Naive thymus-derived CD8-positive, alpha-beta T cell (primary cell): ENCODE data around the gene HRK. TPM values are rescaled to one million over a fixed set of nuclear protein-coding genes. Genes with fewer than 3 reads are reported as not detected.

ENCODE experiments used
- ATAC-seq, 2 donors: fragments of 150-1000 bp; cut with Tn5 transposase in 1 of 2; sonication (Bioruptor Pico), chemical (Tn5 transposase) in 1 of 2; 1 replicate in 1 of 2; 2 replicates in 1 of 2; pipeline ENCODE4 v1.10.0; 2021; ENCODE audit warnings: mild to moderate bottlenecking in 2 of 2, moderate library complexity in 2 of 2
- POLR2A ChIA-PET: fragments of 350-600 bp; sonication (Branson Sonifier 250); formaldehyde crosslinking; loops from one replicate; lab custom pipeline; 2021; ENCODE audit warnings: antibody characterized with exemption; lab: Charles Lee
- DNase-seq, 10 donors: peaks; one replicate each; pipeline versions ENCODE4 v3.0.0 to v3.0.0-alpha.2; 2020 to 2022
- H3K27ac Mint-ChIP-seq, 10 donors: one replicate each; pipeline ENCODE4 v1.8.0; 2020 to 2022; ENCODE audit warnings: mild to moderate bottlenecking in 10 of 10, mixed read lengths in 10 of 10, moderate library complexity in 4 of 10, inconsistent platforms in 1 of 10
- H3K27me3 Mint-ChIP-seq, 5 donors: one replicate each; pipeline ENCODE4 v1.8.0; 2021 to 2022; ENCODE audit warnings: mixed read lengths in 5 of 5
- H3K36me3 Mint-ChIP-seq, 3 donors: one replicate each; pipeline ENCODE4 v1.8.0; 2020 to 2022; ENCODE audit warnings: mixed read lengths in 3 of 3, mild to moderate bottlenecking in 2 of 3, inconsistent platforms in 1 of 3
- H3K4me1 Mint-ChIP-seq, 4 donors: one replicate each; pipeline ENCODE4 v1.8.0; 2021 to 2022; ENCODE audit warnings: mixed read lengths in 4 of 4
- H3K4me3 Mint-ChIP-seq, 10 donors: one replicate each; pipeline ENCODE4 v1.8.0; 2020 to 2022; ENCODE audit warnings: mild to moderate bottlenecking in 10 of 10, mixed read lengths in 10 of 10, moderate library complexity in 6 of 10, inconsistent platforms in 1 of 10
- H3K9me3 Mint-ChIP-seq, 9 donors: one replicate each; pipeline ENCODE4 v1.8.0; 2020 to 2022; ENCODE audit warnings: mixed read lengths in 9 of 9, mild to moderate bottlenecking in 3 of 9, inconsistent platforms in 1 of 9, moderate library complexity in 1 of 9
- polyA plus RNA-seq, 3 donors: library from polyadenylated mRNA; unstranded; fragments of 300-500 nt; fragmentation: Illumina TruSeq; gene quantifications; one replicate each; pipeline ENCODE4 v1.2.3, GENCODE V29; 2021
- total RNA-seq, 8 experiments: library from RNA in 2 of 8; stranded (reverse) in 2 of 8; gene quantifications; one replicate each; pipeline ENCODE4 v1.2.3 and lab custom pipeline; 2021 to 2026

HRK gene
- under 1 TPM; 0.13 to 0.30 TPM for total RNA-seq
- polyA plus RNA-seq, result not detected
- total RNA-seq (lab: John Stamatoyannopoulos, UW), result 0 to 0.42 (median 0.03) reads per million in 6 experiments

DNA sequence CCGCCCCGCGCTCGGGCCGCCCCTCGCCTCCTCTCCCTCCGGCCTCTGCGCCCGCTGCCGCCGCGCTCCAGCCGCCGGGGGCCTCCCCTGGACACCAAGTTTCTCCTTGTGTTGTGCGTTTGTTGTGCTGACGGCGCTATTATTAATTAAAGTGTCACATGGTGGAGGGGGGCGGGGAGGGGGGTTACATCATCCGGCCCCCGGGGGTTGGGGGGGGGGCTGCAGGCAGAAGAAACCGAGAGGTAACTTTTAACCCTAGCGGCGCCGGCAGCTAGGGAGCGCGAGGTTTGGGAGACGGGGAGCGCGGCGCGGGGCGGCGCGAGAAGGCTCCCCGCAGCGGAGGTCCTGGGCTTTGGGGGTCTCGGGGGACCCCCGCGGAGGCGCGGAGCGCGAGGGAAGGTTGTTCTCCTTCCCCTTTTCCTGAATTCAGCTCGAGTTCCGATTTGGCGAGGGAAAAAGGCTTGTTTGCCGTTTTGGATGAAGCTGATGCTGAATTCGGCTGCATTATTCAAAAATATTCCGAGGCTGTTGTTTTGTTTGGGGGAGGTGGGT lies at the start of gene HRK:
Gene HRK, minus strand, starts transcription at position 117 of the 552 bp plus-strand sequence. CDS start 134 bp downstream, outside the sequence.
- Mint-ChIP-seq H3K27me3 (peaks cover 34 to 81% (median 55%) of the 10 kb centered on the region in 5 donors), H3K9me3 (no peaks in the 10 kb centered on the region), H3K27ac (peak within 1 kb of the TSS in 3 of 10 donors; percentile 10 to 53 (median 51)), H3K4me3 (peak within 1 kb of the TSS; percentile 75 to 99 (median 89)), H3K36me3 (peaks cover 0 to 5% (median 0%) of the 10 kb centered on the region in 3 donors), H3K4me1 (peaks cover 17 to 41% (median 36%) of the 10 kb centered on the region in 4 donors)
- ATAC-seq (no peak), DNase-seq (no peak)
- POLR2A ChIA-PET, result no interaction called here

DNA sequence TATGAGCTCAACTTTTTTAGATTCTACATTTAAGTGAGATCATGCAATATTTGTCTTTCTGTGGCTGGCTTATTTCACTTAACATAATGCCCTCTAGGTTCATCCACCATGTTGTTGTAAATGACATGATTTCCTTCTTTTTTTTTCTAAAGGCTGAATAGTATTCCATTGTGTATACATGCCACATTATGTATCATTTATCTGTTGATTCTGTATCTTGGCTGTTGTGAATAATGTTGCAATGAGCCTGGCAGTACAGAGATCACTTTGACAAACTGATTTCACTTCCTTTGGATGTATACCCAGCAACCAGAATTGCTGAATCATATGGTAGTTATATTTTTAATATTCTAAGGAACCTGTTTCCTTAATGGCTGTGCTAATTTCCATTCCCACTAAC lies 48.6 kb upstream of the HRK start:
- POLR2A ChIA-PET, result no interaction called here
- no peaks in the 10 kb centered on the region for H3K9me3 Mint-ChIP-seq
- H3K27ac Mint-ChIP-seq, result no peak overlapping the region
- no peaks in the 10 kb centered on the region for H3K27me3 Mint-ChIP-seq
- DNase-seq, result no peak
- H3K36me3 Mint-ChIP-seq, result peaks cover 0 to 63% (median 33%) of the 10 kb centered on the region in 3 donors
- H3K4me1 Mint-ChIP-seq, result peaks cover 26 to 61% (median 48%) of the 10 kb centered on the region in 4 donors
- no peak for ATAC-seq
- H3K4me3 Mint-ChIP-seq, result no peak overlapping the region

DNA sequence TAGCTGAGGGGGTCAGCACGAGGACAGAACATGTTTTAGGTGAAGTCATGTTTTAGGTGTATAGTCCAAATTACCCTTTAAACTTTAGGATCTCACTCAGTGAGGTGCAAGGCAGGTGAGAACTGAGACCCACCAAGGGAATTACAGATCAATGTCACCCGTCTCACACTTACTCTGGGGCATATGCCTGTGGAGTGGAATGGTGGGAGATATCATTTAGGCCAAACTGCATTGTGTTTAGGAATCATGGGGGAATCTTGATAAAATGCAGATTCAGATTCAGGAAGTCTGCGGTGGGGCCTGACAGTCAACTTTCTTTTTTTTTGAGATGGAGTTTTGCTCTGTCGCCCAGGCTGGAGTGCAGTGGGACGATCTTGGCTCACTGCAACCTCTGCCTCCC lies 47.3 kb upstream of the HRK start:
- POLR2A ChIA-PET, result no interaction called here
- no peak for ATAC-seq
- H3K27me3 Mint-ChIP-seq, result no peaks in the 10 kb centered on the region

GRCh38 chr12:116927244-116927940 lies 46.2 kb upstream of the HRK start:
- peaks cover 0 to 42% (median 23%) of the 10 kb centered on the region in 3 donors for H3K36me3 Mint-ChIP-seq
- no peaks in the 10 kb centered on the region for H3K27me3 Mint-ChIP-seq
- H3K4me1 Mint-ChIP-seq, result peaks cover 28 to 79% (median 62%) of the 10 kb centered on the region in 4 donors
- peak overlapping the region in 1 of 10 donors; percentile 34 for H3K27ac Mint-ChIP-seq
- DNase-seq (no peak), ATAC-seq (no peak)
- peak overlapping the region in 2 of 10 donors; percentile 29 to 31 for H3K4me3 Mint-ChIP-seq
- H3K9me3 Mint-ChIP-seq, result no peaks in the 10 kb centered on the region
- POLR2A ChIA-PET, result no interaction called here

More for the DNA sequence above, 47.3 kb upstream of the HRK start:
- H3K4me1 Mint-ChIP-seq, result peaks cover 28 to 72% (median 56%) of the 10 kb centered on the region in 4 donors
- peak overlapping the region in 1 of 10 donors; percentile 25 for H3K27ac Mint-ChIP-seq
- no peak overlapping the region for H3K4me3 Mint-ChIP-seq
- H3K36me3 Mint-ChIP-seq, result peaks cover 0 to 52% (median 30%) of the 10 kb centered on the region in 3 donors
- DNase-seq, result no peak
- H3K9me3 Mint-ChIP-seq, result no peaks in the 10 kb centered on the region

GRCh38 chr12:116926283-116927243 lies 45.3 kb upstream of the HRK start:
- Mint-ChIP-seq H3K36me3 (peaks cover 0 to 34% (median 15%) of the 10 kb centered on the region in 3 donors), H3K4me3 (peak overlapping the region in 7 of 10 donors; percentile 22 to 68 (median 46))

GRCh38 chr12:116924558-116925453 lies 43.6 kb upstream of the HRK start:
- POLR2A ChIA-PET, result interaction anchor here (0.6 to 1.8 kb wide), 2 partner anchors 14 to 23 kb away, joined by 5 to 10 read pairs; partner anchors contain the start of gene FBXW8
- H3K9me3 Mint-ChIP-seq, result no peaks in the 10 kb centered on the region
- peaks cover 36 to 85% (median 77%) of the 10 kb centered on the region in 4 donors for H3K4me1 Mint-ChIP-seq
- peaks cover 0 to 16% (median 10%) of the 10 kb centered on the region in 3 donors for H3K36me3 Mint-ChIP-seq
- peak overlapping the region; percentile 53 to 86 (median 76) for H3K4me3 Mint-ChIP-seq
- H3K27ac Mint-ChIP-seq, result peak overlapping the region; percentile 15 to 94 (median 58)
- DNase-seq (peak in 9 of 10 donors; percentile 11 to 88 (median 76)), ATAC-seq (peak; percentile 91 to 99)
- no peaks in the 10 kb centered on the region for H3K27me3 Mint-ChIP-seq

More at GRCh38 chr12:116926283-116927243, 45.3 kb upstream of the HRK start:
- H3K27ac Mint-ChIP-seq, result peak overlapping the region in 4 of 10 donors; percentile 18 to 29 (median 28)
- peaks cover 29 to 80% (median 66%) of the 10 kb centered on the region in 4 donors for H3K4me1 Mint-ChIP-seq
- DNase-seq (no peak), ATAC-seq (no peak)
- H3K9me3 Mint-ChIP-seq, result no peaks in the 10 kb centered on the region
- POLR2A ChIA-PET, result no interaction called here
- no peaks in the 10 kb centered on the region for H3K27me3 Mint-ChIP-seq

DNA sequence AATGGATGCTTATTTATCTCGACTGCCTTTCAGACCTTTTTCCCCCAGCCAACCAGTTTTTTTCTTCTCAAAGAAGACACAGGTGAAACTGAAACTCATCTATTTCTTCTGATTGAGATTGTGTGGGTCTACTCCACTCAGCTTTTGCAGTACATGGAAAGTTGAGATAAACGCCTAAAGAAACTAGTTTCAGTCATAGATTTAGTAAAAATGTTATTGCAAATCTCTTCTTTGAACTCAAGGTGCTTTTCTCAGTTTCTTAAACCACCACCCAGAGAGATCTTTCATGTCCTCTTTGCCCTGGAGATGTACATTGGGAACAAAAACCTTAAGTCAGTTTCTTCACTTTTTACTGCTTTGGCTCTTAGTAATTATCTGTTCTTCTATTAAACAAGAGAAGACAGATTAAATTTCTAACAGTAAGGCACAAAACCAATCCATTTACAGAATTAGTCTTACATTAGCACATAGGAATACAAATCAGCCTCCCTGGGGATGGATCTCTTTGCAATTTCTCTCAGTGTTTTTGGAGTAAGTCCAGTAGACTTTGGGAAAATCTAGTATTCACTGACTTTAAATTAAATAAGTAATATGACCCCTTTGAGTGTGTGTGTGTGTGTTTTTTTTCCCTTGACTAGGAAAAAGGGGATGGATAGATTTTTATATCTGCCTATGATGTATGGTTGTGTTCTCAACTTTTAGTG lies 41.1 kb upstream of the HRK start:
- H3K4me3 Mint-ChIP-seq, result peak overlapping the region in 9 of 10 donors; percentile 22 to 70 (median 54)
- POLR2A ChIA-PET, result no interaction called here
- H3K36me3 Mint-ChIP-seq, result peaks cover 0 to 3% (median 3%) of the 10 kb centered on the region in 3 donors
- H3K27me3 Mint-ChIP-seq, result no peaks in the 10 kb centered on the region
- peaks cover 39 to 92% (median 90%) of the 10 kb centered on the region in 4 donors for H3K4me1 Mint-ChIP-seq
- H3K9me3 Mint-ChIP-seq, result no peaks in the 10 kb centered on the region
- ATAC-seq, result peak in 1 of 2 donors; percentile 24
- H3K27ac Mint-ChIP-seq, result peak overlapping the region; percentile 38 to 86 (median 52)
- DNase-seq, result peak in 2 of 10 donors; percentile 15 to 31

DNA sequence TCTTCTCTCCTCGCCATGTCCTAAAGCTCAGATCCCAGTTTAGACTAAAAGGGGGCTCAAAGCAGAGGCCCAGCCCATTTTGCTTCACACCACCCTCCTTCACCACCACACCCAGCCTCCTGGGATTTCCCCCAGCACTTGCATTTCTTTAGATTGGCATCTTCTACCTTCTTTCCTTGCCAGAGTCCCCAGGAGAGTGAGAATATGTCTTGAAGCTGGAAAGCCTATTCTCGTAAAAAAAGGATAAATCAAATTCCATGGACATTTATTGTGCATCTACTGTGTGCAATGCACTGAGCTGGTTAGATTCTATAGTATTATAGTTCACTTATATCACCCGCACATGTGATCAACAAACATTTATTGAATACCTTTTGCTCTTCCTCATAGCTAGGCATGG lies 39.7 kb upstream of the HRK start:
- ATAC-seq (no peak), DNase-seq (no peak)
- peaks cover 36 to 91% (median 88%) of the 10 kb centered on the region in 4 donors for H3K4me1 Mint-ChIP-seq
- H3K27me3 Mint-ChIP-seq, result no peaks in the 10 kb centered on the region
- peak overlapping the region in 8 of 10 donors; percentile 33 to 81 (median 58) for H3K4me3 Mint-ChIP-seq
- H3K9me3 Mint-ChIP-seq, result no peaks in the 10 kb centered on the region
- peak overlapping the region in 7 of 10 donors; percentile 15 to 83 (median 43) for H3K27ac Mint-ChIP-seq
- POLR2A ChIA-PET, result no interaction called here
- peaks cover 0 to 6% (median 3%) of the 10 kb centered on the region in 3 donors for H3K36me3 Mint-ChIP-seq

DNA sequence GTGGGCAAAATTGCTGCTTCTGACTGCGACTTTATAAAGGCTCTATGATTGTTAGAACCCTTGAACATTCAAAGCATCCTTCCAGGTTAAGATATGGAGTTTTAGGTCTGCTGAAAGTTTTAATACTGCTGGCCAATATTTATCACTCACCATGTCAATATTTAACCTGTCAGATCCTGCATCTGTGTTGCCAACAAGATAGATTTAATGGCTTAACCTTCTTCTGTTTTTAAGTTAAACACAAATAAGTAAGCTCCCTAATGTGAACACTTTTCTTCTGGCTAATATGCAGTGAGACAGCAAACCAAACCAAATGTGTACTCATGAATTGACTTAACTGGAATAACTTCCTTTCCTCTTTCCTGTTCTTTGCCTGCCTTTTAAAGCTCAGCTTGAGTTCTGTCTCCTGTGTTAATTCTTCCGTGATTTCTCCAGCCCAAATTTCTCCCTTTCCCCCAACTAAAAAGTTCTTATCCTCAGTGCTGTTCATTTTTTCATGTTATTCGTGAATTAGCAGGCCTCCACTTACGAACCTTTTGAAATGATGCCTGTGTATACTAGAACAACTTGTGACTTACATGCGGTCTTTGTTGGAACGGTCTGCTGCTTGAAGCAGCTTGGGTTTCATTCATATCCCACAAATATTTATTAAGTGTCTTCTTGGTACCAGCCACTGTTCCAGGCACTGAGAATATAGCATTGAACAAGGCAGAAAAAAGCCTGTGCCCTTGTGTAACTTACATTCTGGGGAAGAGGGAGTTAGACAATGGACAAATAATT lies 38.7 kb upstream of the HRK start:
- H3K4me1 Mint-ChIP-seq, result peaks cover 41 to 91% (median 87%) of the 10 kb centered on the region in 4 donors
- no peaks in the 10 kb centered on the region for H3K27me3 Mint-ChIP-seq
- DNase-seq (no peak), ATAC-seq (no peak)
- H3K4me3 Mint-ChIP-seq, result peak overlapping the region in 5 of 10 donors; percentile 0 to 53 (median 11)
- H3K27ac Mint-ChIP-seq, result peak overlapping the region in 7 of 10 donors; percentile 36 to 78 (median 64)
- H3K36me3 Mint-ChIP-seq, result peaks cover 0 to 15% (median 7%) of the 10 kb centered on the region in 3 donors
- H3K9me3 Mint-ChIP-seq, result no peaks in the 10 kb centered on the region
- POLR2A ChIA-PET, result interaction anchor here (1.0 kb wide), 1 partner anchor 9 kb away, joined by 3 read pairs; the partner anchor contains the start of gene FBXW8

DNA sequence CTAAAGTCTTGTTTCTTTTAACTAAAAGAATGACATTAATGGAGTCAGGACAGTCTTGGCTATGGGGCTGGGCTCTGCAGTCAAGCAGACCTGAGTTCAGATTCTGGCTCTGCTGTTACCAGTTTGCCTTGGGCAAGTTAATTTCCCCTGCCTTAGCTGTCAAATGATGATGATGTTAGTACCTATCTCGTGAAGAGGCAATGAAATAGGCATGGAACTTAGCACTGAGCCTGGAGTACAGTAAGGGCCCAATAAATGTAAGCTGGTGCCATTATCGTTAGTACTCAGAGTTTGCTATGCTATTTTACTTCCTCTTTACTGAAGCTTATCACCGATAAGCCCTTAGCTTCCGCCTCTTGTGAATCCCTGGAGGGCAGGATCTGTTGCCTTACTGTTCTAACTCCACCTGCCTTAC lies 38.0 kb upstream of the HRK start:
- no peaks in the 10 kb centered on the region for H3K9me3 Mint-ChIP-seq

More for the DNA sequence above, 38.0 kb upstream of the HRK start:
- H3K36me3 Mint-ChIP-seq, result peaks cover 0 to 15% (median 8%) of the 10 kb centered on the region in 3 donors
- no peak for DNase-seq
- peak overlapping the region in 5 of 10 donors; percentile 36 to 78 (median 66) for H3K27ac Mint-ChIP-seq
- H3K4me3 Mint-ChIP-seq, result peak overlapping the region in 2 of 10 donors; percentile 1 to 23
- peaks cover 38 to 86% (median 84%) of the 10 kb centered on the region in 4 donors for H3K4me1 Mint-ChIP-seq
- POLR2A ChIA-PET, result interaction anchor here (1.0 kb wide), 1 partner anchor 8 kb away, joined by 3 read pairs; the partner anchor contains the start of gene FBXW8
- ATAC-seq, result no peak
- H3K27me3 Mint-ChIP-seq, result no peaks in the 10 kb centered on the region
